A549 treated with GW870086 at 1 μM for 4 hours (cell line): ENCODE results near the gene RPL18. TPM values are rescaled to one million over a fixed set of nuclear protein-coding genes. Genes with fewer than 3 reads are reported as not detected.

ENCODE experiments used
- total RNA-seq: library from RNA; stranded (reverse); fragments of 200-300 nt; extraction: Qiagen RNA extraction; gene quantifications from 5 replicates; pipeline ENCODE4 v1.2.3, GENCODE V29; 2022; ENCODE audit warnings: low read depth

The RPL18 gene
- total RNA-seq, result 3,056 to 3,829 TPM (median 3,206 TPM) in 5 replicates

GRCh38 chr19:48618916-48619691 lies at the start of gene RPL18, which contains the start of gene SPHK2:
RPL18 (minus strand) TSS chr19:48619178; CDS start chr19:48619143, 35 bp downstream.
SPHK2 (plus strand) TSS chr19:48619506; CDS start chr19:48620515, 1,009 bp downstream.

GRCh38 chr19:48646001-48646721 lies 27.2 kb upstream of the RPL18 start, which contains the start of gene CA11:
CA11 (minus strand) TSS chr19:48646187; CDS start chr19:48645632, 555 bp downstream.

GRCh38 chr19:48636859-48637448 lies 18.0 kb upstream of the RPL18 start, which contains the start of gene DBP:
DBP (minus strand) TSS chr19:48637379; CDS start chr19:48636994, 385 bp downstream.

GRCh38 chr19:48614436-48615230 lies 4.3 kb downstream of the RPL18 start, which contains the start of gene FAM83E:
FAM83E (minus strand) TSS chr19:48615076; CDS start chr19:48613372, 1,704 bp downstream.

GRCh38 chr19:48606463-48607358 lies 12.3 kb downstream of the RPL18 start, which contains the start of gene SPACA4:
SPACA4 (plus strand) TSS chr19:48606742; CDS start chr19:48606979, 237 bp downstream.

Other genes starting within 250 kb of the RPL18 start
- gene KDELR1, start 227.6 kb downstream of the RPL18 start, total RNA-seq, result 349 to 445 TPM (median 427 TPM) in 5 replicates
- gene GRIN2D, start 225.5 kb downstream of the RPL18 start, total RNA-seq, result 6.9 to 10.3 TPM (median 9.5 TPM) in 5 replicates
- 94.7 to 125 TPM (median 108 TPM) in 5 replicates for gene GRWD1, start 173.2 kb downstream of the RPL18 start, total RNA-seq
- gene KCNJ14, start 163.6 kb downstream of the RPL18 start, total RNA-seq, result 0.97 to 2.1 TPM (median 1.3 TPM) in 5 replicates
- 51.9 to 62.0 TPM (median 60.1 TPM) in 5 replicates for gene CYTH2, start 149.8 kb downstream of the RPL18 start, total RNA-seq
- 3.0 to 6.3 TPM (median 5.3 TPM) in 5 replicates for gene LMTK3, start 107.3 kb downstream of the RPL18 start, total RNA-seq
- 12.4 to 18.3 TPM (median 16.6 TPM) in 5 replicates for gene SULT2B1, start 67.0 kb downstream of the RPL18 start, total RNA-seq
- gene SPACA4, start 12.4 kb downstream of the RPL18 start, total RNA-seq, result 0.31 TPM in 1 of 5 replicates, not detected in the others
- 0.08 to 0.63 TPM (median 0.18 TPM) in 5 replicates for gene FAM83E, start 4.1 kb downstream of the RPL18 start, total RNA-seq
- 12.0 to 16.9 TPM (median 13.6 TPM) in 5 replicates for gene SPHK2, start 328 bp upstream of the RPL18 start, total RNA-seq
- gene DBP, start 18.2 kb upstream of the RPL18 start, total RNA-seq, result 1.1 to 2.5 TPM (median 2.0 TPM) in 5 replicates
- 8.9 to 12.7 TPM (median 11.1 TPM) in 5 replicates for gene CA11, start 27.0 kb upstream of the RPL18 start, total RNA-seq
- 0.08 to 0.29 TPM (median 0.17 TPM) in 5 replicates for gene NTN5, start 53.8 kb upstream of the RPL18 start, total RNA-seq
- gene FUT2, start 76.8 kb upstream of the RPL18 start, total RNA-seq, result not detected in 5 replicates
- 0.30 to 0.50 TPM (median 0.41 TPM) in 5 replicates for gene MAMSTR, start 100.5 kb upstream of the RPL18 start, total RNA-seq
- 0.51 to 0.67 TPM (median 0.56 TPM) in 5 replicates for gene RASIP1, start 121.4 kb upstream of the RPL18 start, total RNA-seq
- gene IZUMO1, start 127.7 kb upstream of the RPL18 start, total RNA-seq, result not detected in 5 replicates
- 0.03 to 0.10 TPM (median 0.08 TPM) in 5 replicates for gene FUT1, start 133.5 kb upstream of the RPL18 start, total RNA-seq
- gene FGF21, start 136.3 kb upstream of the RPL18 start, total RNA-seq, result not detected in 5 replicates
- 50.8 to 62.8 TPM (median 58.1 TPM) in 5 replicates for gene BCAT2, start 191.9 kb upstream of the RPL18 start, total RNA-seq
- gene HSD17B14, start 217.3 kb upstream of the RPL18 start, total RNA-seq, result 12.3 to 16.2 TPM (median 13.0 TPM) in 5 replicates
- gene PLEKHA4, start 249.4 kb upstream of the RPL18 start, total RNA-seq, result 1.1 to 2.2 TPM (median 1.5 TPM) in 5 replicates